OCI-LY3 (cell line): ENCODE measurements around the gene ANTXR2.
"Not testable (repeated sequence)": the region's sequence is repeated elsewhere in the genome, so short reads cannot be mapped to it uniquely, and the experiment has no call there.

Source experiments
- CTCF ChIP-seq: fragments of 200-600, 300-600 bp; sonication (generic); IDR thresholded peaks from 2 replicates; pipeline ENCODE4 v1.5.1; 2014; ENCODE audit warnings: antibody characterized with exemption, low read length, low read depth
- EZH2phosphoT487 ChIP-seq: fragments of 200-600 bp; shearing (Covaris generic); IDR thresholded peaks from 2 replicates; pipeline ENCODE4 v1.6.1; 2018; ENCODE audit warnings: antibody characterized with exemption, mixed run types, low read depth

- not testable (repeated sequence) for TF ChIP-seq CTCF, EZH2phosphoT487
Observed at GRCh38 chr4:80121815-80122214, 48.8 kb upstream of the ANTXR2 start.
